Renal pelvis (tissue), 4 donors: ENCODE data around the gene NUP210. TPM values are rescaled to one million over a fixed set of nuclear protein-coding genes. Genes with fewer than 3 reads are reported as not detected.
"Not testable (repeated sequence)": the region's sequence is repeated elsewhere in the genome, so short reads cannot be mapped to it uniquely, and the experiment has no call there.

ENCODE experiments used
- DNase-seq: peaks from one replicate; pipeline ENCODE4 v3.0.0-alpha.2; 2013
- polyA plus RNA-seq, 3 donors: library from polyadenylated mRNA; unstranded; fragments of 120-200 nt; gene quantifications; one replicate each; pipeline ENCODE4 v1.2.1, GENCODE V29; 2013; ENCODE audit not compliant: insufficient read length in 3 of 3

The NUP210 gene
- polyA plus RNA-seq, 3 donors: 29.7 to 33.7 (median 31.8) TPM

DNA sequence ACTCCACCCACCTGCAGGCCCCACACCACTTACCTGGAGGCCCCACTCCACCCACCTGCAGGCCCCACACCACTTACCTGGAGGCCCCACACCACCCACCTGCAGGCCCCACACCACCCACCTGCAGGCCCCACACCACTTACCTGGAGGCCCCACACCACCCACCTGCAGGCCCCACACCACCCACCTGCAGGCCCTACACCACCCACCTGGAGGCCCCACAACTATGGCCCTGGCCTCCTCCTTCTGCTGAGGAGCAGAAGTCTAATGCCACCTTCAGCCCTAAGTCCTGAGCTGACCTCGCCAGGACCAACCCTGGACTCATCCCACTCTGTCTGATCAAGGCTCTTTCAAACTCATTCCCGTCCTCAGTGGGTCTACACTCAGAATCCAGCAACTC is 42.4 kb downstream of the NUP210 start:
- not testable (repeated sequence) for DNase-seq

DNA sequence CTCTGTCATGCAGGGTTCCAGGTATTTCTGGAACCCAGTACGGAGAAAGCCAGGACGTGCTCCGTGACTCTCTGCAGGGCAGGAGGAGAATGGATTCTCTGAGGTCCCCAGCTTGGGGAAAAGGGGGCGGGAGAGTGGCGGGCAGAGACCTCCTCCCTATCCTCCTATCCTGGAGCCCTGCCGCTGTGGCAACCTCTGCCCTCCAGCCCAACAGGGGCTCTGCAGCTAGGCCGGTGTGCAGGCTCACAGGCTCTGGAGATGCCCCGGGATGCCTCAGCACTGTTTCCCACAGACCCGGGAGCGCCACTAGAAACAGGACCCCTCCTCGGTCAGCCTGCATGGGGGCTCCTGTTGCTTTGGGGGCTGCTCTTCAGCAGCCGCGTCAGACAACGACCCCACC is 43.1 kb downstream of the NUP210 start:
- DNase-seq: no peak

DNA sequence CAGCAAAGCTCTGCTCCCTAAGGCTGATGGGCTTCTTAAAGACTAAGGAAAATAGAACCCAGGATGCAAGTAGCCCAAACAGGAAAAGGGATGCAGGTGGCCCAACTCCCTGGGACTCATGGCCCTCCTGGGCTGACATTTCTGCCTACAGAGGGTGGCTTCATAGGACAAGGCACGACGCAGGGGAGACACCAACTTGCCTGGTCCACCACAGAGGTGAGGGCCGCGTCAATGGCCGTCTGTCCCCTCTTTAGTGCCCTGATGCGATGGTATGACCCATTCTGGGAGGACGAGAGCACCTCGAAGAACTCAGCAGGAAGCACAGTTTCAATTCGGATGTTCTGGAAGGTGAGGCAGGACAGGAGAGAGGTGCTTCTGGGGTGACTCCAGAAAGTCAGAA is 44.0 kb downstream of the NUP210 start:
- DNase-seq: no peak

- DNase-seq: no peak
These were observed 44.7 kb downstream of the NUP210 start for GRCh38 chr3:13375464-13375863.

DNA sequence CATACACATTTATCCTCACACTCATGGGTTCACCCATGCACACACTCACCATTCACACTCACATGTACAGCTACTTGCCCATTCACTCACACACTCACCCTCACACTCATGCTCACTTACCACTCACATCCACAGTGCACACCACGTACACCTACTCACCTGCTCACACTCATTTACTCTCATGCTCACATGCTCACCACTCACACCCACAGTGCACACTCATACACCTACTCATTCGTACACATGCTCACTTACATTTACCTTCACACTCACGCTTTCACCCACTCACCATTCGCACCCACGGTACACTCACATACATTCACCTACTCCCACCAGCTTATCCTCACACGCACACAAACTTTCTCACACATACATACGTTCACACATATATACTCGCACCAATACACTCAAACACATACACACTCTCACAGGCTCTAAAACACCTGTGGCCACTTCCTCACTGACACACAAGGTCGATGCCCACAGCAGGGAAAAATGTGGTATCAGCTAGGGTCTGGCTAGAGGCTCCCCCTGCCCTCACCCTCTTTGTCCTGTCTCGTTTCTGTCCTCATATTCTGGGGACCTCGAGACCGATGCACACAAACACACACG is 46.0 kb downstream of the NUP210 start:
- no peak for DNase-seq

GRCh38 chr3:13372656-13373055 is 47.5 kb downstream of the NUP210 start:
- DNase-seq: no peak

GRCh38 chr3:13372126-13372525 is 48.0 kb downstream of the NUP210 start:
- no peak for DNase-seq

DNA sequence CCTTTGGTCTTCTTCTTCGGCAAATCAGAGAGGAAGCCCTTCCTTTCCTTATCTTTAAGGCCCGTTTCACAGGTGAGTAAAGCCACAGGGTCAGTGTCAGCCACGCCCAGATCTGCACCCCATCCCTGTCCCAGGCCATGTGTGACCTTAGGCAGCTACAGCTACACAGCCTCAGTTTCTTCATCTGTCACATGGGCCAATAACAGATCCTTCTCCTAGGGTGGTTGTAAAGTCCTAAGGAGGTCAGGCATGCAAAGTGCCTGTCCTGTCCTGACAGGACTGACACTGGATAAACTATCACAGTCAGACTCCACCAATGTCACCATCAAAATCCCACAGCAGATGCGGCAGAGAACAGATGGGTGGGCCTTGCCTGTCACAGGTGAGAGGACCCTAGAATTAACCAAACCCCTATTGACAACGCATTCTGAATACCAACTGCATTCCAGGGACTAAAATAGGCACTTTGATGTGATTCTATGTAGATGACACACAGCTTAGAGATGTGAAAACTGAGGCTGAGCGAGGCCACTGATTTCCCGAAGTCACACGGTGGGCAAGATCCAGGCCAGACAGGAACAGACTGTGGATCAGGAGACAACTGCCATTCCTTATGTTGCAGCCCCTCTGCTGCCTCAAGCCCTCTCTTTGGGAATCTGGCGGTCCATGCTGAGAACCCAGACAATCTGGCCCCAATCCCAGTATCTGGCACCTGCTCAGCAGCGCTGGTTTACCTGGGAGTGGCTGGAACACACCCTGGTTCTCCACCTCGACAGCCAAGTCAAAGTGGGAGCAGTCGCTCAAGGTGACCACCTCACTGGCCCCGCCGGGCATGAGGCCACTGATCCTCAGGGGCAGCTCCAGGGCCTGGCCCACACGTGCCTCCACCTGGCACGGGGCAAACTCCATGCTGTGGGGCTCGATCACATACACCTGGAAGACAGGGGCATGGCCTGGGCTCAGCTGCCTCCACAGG is 48.7 kb downstream of the NUP210 start:
- no peak for DNase-seq

- no peak for DNase-seq
These were observed 49.5 kb downstream of the NUP210 start for GRCh38 chr3:13370609-13371008.

DNA sequence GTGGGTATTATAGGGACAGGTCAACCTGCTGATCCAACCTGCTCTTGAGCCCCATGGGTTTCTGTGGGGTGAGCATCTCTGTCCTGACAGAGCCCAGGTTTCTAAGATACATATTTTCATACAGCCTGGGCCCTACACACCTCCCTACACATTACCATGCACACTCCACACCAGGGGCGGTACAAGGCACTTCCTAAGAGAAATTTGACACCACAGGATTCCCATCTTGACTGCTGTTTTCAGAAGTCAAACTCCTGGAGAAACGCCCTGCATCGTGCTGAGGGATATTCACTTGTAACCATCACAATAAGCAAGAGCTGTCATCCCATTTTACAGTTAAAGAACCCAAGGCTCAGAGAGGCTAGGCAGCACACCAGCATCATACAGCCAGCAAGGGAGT is 50.1 kb downstream of the NUP210 start:
- no peak for DNase-seq

GRCh38 chr3:13368834-13369233 is 51.3 kb downstream of the NUP210 start:
- DNase-seq: no peak

DNA sequence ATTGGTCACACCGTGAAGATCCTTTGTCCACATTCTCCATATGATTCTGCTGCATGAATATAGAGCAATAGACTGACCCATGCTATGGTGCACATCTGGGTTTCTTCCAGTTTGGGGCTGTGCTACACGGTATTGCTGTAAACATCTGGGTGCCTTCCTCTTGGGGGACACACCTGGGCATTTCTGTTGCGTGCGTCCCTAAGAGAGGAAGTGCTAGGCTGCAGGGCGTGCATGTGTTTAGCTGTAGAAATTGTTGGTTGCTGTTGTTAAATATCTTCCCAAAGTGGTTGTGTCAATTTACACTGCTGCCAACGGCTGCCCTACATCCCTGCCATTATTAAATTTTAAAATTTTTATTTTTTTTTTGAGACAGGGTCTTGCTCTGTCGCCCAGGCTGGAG is 52.4 kb downstream of the NUP210 start:
- no peak for DNase-seq

GRCh38 chr3:13365390-13366379 is 54.4 kb downstream of the NUP210 start:
- no peak for DNase-seq

DNA sequence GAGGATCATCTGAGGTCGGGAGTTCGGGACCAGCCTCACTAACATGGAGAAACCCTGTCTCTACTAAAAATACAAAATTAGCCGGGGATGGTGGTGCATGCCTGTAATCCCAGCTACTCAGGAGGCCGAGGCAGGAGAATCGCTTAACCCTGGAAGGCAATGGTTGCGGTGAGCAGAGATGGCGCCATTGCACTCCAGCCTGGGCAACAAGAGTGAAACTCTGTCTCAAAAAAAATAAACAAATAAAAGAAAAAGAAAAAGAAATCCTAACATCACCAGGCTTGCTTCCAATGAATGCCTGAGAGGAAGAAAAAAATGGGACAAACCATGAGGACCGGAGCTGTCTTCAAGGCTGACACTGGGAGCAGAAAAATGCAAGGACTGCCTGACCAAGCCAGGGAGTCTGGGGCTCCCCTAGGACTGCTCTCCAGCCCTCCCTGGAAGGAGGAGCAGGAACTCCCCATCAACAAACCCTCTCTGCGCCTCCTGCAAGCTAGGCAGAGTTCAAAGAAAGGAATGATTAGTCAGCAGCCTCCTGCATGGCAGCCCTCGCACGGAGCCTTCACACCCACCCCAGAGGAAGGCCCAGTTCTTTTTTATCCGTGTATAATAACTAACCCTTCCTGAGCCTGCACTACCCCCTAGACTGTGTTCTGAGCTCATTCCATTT is 55.4 kb downstream of the NUP210 start:
- DNase-seq: peak; percentile 1

DNA sequence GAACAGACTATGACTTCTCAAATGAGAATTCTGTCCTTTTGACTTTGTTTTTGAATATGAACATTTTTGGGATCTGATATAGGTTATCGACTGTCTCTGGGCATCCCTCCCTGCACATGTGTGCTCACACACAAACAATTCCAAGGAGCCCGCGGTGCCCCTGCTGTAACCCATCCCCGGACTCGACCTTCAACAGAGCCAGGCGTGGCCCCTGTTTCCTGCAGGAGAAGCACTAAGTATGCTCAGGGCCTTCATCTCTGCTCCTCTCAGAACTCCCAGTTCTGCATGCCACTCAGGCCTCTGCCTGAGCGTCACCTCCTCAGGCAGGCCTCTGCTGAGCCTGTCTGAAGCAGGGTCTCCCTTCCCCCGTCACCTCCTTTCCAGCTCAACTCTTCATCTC is 57.6 kb downstream of the NUP210 start:
- DNase-seq: no peak

DNA sequence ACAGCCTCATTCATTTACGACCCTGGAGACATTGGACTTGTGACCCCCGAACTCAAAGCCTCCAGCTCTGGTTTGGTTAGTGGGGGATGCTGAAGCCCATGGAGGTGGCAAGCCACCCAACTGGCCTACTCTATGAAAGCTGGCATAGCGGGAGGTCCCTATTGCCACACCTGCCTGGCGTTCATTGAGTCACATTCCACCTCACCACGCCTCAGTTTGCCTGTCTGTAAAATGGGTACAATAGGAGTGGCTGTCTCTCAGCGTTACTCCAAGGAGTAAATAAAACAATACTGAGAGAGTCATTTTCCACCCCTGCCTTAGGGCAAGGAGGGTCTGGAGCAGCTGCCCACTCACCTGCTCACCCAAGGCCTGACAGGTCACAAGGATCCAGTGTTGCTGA is 60.2 kb downstream of the NUP210 start:
- no peak for DNase-seq

GRCh38 chr3:13358643-13359042 is 61.5 kb downstream of the NUP210 start:
- DNase-seq: no peak

DNA sequence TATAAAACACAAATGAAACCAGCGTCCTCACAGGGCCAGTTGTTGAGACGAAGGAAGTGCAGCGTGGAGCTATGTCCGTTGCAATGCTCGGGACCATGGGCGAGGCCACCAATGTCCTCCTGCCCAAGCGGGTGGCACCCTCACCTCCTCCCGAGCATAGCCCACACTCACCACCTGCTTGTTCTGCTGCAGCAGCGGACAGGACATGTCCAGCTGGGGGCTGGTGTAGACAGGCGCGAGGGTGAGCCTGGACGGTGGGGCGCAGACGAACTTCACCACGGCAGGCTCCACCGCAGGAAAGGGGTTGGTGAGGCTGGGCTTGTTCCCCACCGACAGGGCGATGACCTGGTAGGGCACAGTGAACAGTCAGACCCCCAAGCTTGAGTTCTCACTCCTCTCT is 62.1 kb downstream of the NUP210 start:
- DNase-seq: no peak

GRCh38 chr3:13357074-13357473 is 63.0 kb downstream of the NUP210 start:
- DNase-seq: no peak

DNA sequence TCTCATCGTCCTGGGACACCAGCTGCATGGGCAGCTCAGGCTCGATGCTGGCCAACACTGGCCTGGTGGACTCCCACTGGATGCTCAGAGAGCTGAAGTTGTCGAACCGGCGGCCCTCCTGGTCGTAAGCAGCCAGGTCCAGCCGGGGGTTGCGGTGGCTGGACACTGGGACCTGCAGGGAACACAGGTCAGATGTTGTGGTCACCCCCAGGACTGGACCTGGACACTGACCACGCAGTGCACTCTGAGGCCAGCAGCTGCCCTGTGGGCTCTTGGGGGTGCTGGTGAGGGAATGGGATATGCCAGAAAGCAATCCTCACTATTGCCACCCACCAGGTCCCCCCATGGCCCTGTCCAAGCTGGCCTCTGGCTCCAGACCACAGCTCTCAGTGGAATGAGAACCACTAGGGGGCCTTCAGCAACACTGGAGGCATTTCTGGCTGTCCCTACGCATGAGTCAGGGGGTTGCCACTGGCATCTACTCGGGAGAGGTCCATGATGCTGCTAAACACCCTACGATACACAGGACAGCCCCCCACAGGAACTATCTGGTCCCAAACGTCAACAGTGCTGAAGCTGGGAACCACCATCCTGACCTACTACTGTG is 66.1 kb downstream of the NUP210 start:
- DNase-seq: no peak

DNA sequence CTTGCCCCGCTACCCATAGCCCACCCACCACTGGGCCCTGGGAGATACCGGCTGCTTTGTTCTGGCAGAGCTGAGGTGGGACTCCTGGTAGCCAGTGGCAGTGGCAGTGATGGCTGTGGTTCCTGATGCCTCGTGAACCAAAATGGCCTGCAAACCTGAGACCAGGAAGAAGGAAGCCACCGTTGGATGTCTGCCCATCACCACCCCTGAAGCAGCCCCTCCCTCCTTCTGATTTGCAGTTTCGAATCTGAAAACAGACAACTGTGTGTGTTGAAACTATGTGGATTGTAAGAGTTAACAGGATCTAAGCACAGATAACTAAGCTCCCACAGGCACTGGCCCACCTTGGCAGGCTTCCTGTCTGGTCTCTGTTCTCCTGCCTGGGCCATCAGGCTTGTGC is 66.6 kb downstream of the NUP210 start:
- no peak for DNase-seq
